ENCODE results near the gene BTBD9.

DNA sequence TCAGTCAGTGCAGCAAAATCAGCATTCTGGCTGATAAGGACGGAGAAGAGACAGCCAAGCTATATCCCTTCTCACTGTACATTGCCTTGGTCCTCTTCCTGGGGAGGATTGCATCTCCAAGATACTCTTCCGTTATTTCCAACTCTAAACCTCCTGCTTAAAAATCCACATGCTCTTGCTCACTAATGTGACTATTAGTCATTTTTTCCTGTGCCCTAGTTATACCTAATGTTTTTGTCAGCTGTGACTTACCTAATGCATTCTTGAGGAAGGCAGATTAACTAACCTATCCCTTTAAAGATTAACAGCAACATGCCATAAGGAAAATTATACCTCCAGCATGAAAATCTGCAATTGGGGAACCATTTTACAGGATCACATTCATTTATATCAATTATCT lies 317.6 kb downstream of the BTBD9 start:
- TF ChIP-seq BACH2 (CRISPR knock-in tag; IDR thresholded peaks at IDR 0.05; ENCODE audit: borderline replicate concordance) (no peak), ZFP3 (CRISPR knock-in tag; IDR thresholded peaks at IDR 0.05) (no peak), ZFP30 (CRISPR knock-in tag; IDR thresholded peaks at IDR 0.05) (no peak), ARNTL (CRISPR knock-in tag; IDR thresholded peaks at IDR 0.05; ENCODE audit: borderline replicate concordance, low read depth) (no peak), GLIS3 (CRISPR knock-in tag; IDR thresholded peaks at IDR 0.05) (no peak), PPARA (CRISPR knock-in tag; IDR thresholded peaks at IDR 0.05; ENCODE audit: borderline replicate concordance) (no peak), TOX (CRISPR knock-in tag; IDR thresholded peaks at IDR 0.05; ENCODE audit: borderline replicate concordance) (no peak), CSDC2 (CRISPR knock-in tag; IDR thresholded peaks at IDR 0.05) (no peak), TCF4 (CRISPR knock-in tag; IDR thresholded peaks at IDR 0.05; ENCODE audit: borderline replicate concordance) (no peak), ZC3H10 (CRISPR knock-in tag; IDR thresholded peaks at IDR 0.05) (no peak)
